ENCODE results near the gene KSR2.
"Not testable (repeated sequence)": the region's sequence is repeated elsewhere in the genome, so short reads cannot be mapped to it uniquely, and the experiment has no call there.

The KSR2 gene

GRCh38 chr12:117760990-117761389 is 207.8 kb downstream of the KSR2 start:
- DNase-seq (ENCODE audit: low spot score): no peak

DNA sequence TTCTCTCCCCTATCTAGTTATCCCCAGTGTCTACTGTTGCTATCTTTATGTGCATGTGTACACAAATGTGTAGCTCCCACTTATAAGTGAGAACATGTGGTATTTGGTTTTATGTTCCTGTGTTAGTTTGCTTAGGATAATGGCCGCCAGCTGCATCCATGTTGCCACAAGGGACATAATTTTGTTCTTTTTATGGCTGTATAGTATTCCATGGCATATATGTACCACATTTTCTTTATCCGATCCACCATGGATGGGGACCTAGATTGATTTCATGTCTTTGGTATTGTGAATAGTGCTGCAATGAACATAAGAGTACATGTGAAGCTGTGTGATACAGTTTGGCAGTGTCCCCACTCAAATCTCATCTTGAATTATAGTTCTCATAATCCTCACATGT is 218.1 kb downstream of the KSR2 start:
- no peak for DNase-seq (ENCODE audit: low spot score)

DNA sequence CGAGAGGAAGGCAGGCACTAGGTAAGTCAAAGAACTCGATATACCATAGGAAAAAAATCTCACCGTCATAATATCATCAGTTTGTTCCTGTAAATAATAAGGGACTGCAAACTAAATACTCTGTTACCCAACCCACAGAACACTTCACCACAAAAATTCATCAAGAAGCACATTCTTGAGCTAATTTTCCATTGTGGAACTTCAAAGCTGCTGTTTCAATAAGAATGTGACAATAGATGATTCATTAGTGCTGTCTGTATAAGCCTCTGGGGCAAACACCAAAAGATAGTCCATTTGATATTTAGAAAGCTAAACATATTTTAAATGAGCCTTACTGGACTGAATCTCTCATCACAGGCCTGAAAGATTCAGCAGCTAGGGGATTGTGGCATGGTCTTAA is 219.4 kb downstream of the KSR2 start:
- no peak for DNase-seq (ENCODE audit: low spot score)

GRCh38 chr12:117746358-117746757 is 222.4 kb downstream of the KSR2 start:
- DNase-seq (ENCODE audit: low spot score): not testable (repeated sequence)

- no peak for DNase-seq (ENCODE audit: low spot score)
These were observed 224.4 kb downstream of the KSR2 start for GRCh38 chr12:117744418-117744817.

DNA sequence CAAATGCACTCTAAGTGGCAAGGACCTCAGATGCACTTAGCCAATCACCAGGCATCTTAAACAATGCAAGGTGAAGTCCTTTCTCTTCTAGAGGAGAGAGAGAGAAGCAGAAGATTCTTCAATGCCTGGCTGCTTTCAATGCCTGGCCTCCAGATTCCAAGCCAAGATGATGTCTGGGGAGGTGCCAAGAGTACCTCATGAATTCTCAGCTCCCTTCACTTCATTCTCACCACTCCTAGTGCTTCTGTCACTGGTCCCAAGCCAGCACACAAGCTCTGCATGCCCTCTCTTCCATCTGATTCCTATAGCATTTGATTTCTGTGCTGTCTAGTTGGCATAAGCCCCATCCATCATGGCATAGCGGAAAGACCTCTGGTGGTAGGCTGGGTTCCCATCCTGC is 225.0 kb downstream of the KSR2 start:
- no peak for DNase-seq (ENCODE audit: low spot score)

DNA sequence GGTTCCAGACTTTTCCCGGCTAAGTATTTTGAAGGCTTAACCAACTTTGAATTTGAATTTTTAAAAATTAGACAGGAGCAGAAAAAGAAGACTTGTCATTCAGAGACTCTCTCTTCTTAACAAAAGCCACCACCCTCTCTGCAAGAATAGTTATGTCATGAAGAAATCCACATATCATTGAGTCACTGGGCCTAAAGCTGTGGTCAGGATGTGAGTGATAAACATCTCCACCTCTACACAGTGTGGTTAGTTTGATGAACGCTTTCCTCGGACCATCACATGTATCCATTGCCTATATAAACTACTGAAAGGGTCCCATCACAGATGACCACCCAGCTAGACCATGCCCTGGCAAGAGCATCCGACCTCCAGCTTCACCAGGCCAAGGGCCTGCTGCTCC is 226.1 kb downstream of the KSR2 start:
- DNase-seq (ENCODE audit: low spot score): no peak

GRCh38 chr12:117738233-117738632 is 230.6 kb downstream of the KSR2 start:
- no peak for DNase-seq (ENCODE audit: low spot score)

DNA sequence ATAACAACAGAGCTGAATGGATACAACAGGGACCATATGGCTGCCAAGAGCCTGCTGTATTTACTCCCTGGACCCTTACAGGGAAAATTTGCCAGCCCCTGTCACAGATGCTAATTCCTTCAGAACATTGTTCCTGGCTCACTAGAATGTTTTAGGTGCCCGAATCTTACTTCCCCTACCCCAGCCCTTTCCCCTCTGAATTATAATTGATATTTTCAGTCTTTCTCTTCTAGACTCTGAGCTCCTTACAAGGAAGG is 235.3 kb downstream of the KSR2 start:
- DNase-seq (ENCODE audit: low spot score): no peak

- no peak for DNase-seq (ENCODE audit: low spot score)
These were observed 235.8 kb downstream of the KSR2 start for GRCh38 chr12:117732761-117733548.

DNA sequence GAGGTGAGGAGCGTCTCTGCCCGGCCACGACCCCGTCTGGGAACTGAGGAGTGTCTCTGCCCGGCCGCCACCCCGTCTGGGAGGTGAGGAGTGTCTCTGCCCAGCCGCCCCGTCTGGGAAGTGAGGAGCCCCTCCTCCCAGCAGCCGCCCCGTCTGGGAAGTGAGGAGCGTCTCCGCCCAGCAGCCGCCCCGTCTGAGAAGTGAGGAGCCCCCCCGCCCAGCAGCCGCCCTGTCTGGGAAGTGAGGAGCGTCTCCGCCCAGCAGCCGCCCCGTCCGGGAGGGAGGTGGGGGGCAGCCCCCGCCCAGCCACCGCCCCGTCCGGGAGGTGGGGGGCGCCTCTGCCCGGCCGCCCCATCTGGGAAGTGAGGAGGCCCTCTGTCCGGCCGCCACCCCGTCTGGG is 237.7 kb downstream of the KSR2 start:
- DNase-seq (ENCODE audit: low spot score): not testable (repeated sequence)

- no peak for DNase-seq (ENCODE audit: low spot score)
These were observed 241.5 kb downstream of the KSR2 start for GRCh38 chr12:117727301-117727700.

- no peak for DNase-seq (ENCODE audit: low spot score)
These were observed 244.2 kb downstream of the KSR2 start for GRCh38 chr12:117724543-117724942.

DNA sequence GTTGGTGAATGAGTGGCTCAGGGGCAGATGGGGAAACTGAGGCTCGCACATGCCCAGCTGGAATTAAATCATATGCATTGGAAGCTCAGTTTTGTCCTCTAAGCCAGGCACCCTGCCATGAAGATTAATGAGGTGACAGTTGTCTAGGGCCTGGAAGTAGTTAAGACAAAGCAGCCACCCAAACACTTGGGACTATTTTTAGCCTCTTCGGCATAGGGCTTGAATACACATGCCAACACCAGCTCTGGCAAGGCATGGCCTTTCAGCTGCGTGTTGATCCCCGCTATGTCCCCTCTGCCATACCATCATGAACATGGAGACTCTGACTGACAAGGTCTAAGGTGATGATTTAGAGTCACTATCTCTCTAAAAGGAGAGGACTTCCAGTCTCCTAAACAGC is 250.2 kb downstream of the KSR2 start:
- no peak for DNase-seq (ENCODE audit: low spot score)

GRCh38 chr12:117718141-117718540 is 250.6 kb downstream of the KSR2 start:
- DNase-seq (ENCODE audit: low spot score): no peak

DNA sequence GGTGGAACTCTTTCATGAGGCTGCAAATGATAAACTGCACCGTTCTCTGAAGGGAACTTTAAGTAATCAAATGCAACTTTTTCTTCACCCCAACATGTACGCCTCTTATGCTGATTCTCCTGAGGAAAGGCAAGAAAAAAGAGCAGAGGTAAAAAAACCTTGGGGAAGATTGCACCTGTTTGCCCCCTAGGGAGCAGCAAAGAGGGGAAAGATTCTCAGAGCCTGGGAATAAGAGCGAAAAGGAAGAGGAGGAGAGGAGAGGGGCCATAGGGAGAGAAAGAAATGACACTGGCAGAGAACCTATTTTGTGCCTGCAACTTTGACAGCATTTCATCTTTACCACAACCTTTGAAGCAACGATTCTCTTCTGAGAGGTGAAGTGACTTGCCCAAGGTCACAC is 254.6 kb downstream of the KSR2 start:
- no peak for DNase-seq (ENCODE audit: low spot score)

DNA sequence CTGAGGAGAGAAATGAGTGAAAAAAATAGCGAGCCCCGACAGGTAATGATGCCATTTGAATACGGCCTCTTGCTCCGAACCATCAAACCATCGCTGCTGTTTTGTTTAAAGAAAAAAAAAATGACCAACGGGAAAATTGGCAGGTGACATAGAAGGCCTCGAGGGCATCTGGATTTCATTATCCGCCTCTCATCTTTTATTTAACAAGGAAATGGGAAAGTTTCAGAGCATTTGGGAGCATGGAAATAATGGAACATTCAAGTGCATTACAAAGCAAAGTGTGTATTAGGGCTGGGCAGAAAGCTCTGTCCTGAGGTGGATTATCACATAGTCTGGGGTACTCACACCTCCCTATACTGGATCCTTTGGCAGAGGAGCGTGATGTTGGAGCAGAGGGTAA is 258.7 kb downstream of the KSR2 start:
- no peak for DNase-seq (ENCODE audit: low spot score)

GRCh38 chr12:117707861-117708260 is 260.9 kb downstream of the KSR2 start:
- DNase-seq (ENCODE audit: low spot score): no peak

- DNase-seq (ENCODE audit: low spot score): no peak
These were observed 265.2 kb downstream of the KSR2 start for GRCh38 chr12:117703584-117703983.

- no peak for DNase-seq (ENCODE audit: low spot score)
These were observed 266.0 kb downstream of the KSR2 start for GRCh38 chr12:117702741-117703140.

GRCh38 chr12:117699575-117699974 is 269.2 kb downstream of the KSR2 start:
- DNase-seq (ENCODE audit: low spot score): no peak

DNA sequence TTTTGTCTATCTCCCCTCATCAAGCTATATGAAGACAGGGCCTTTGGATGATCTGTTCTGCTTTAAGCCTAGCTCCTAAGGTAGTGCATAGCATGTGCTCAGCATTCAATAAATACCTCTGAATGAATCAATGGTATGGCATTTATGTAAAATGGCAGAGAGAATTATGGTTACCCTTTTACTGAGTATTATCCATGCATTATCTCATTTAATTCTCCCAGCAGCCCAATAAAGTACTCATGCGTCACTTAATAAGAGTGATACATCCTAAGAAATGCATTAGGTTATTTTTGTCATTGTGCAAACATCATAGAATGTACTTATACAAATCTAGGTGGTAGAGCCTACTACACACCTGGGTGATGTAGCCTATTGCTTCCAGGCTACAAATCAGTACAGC is 269.7 kb downstream of the KSR2 start:
- DNase-seq (ENCODE audit: low spot score): no peak

DNA sequence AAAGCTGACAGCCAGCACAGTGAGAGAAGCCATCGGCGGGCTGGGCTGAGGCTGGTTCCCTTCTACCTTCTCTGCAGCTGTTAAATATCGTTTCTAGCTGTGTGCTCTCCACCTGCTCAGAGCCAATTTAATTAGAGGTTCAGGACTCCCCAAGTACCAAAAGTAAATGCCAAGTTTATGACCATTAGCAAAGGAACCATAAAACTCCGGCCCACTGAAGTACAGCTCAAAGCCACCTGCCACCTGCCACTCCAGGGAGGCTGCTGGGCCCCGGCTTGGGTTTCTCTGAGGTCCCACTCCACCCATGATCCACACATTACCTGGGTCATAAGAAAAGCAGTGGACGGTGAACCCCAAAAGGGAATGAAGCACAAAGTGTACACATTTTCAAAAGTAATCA is 272.8 kb downstream of the KSR2 start:
- DNase-seq (ENCODE audit: low spot score): no peak

DNA sequence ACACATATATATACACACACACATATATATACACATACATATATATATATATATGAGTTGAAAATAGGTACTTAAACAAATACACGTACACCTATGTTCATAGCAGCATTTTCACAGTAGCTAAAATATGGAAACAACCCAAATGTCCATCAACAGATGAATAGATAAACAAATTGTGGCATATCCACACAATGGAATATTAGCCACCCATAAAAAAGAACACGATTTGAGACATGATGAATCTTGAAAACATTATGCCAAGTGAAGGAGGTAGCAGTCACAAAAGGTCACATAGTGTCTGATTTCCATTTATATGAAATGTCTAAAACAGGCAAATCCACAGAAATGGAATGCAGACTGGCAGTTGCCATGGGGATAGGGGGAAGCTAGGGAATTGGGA is 276.3 kb downstream of the KSR2 start:
- DNase-seq (ENCODE audit: low spot score): no peak

- no peak for DNase-seq (ENCODE audit: low spot score)
These were observed 278.9 kb downstream of the KSR2 start for GRCh38 chr12:117689857-117690256.

All from hematopoietic multipotent progenitor cell treated with erythropoietin and hydrocortisone succinate and interleukin-3 and kit ligand, for 15 days (in vitro differentiated cells).